ENCODE data around the gene MED13L.

MED13L gene

DNA sequence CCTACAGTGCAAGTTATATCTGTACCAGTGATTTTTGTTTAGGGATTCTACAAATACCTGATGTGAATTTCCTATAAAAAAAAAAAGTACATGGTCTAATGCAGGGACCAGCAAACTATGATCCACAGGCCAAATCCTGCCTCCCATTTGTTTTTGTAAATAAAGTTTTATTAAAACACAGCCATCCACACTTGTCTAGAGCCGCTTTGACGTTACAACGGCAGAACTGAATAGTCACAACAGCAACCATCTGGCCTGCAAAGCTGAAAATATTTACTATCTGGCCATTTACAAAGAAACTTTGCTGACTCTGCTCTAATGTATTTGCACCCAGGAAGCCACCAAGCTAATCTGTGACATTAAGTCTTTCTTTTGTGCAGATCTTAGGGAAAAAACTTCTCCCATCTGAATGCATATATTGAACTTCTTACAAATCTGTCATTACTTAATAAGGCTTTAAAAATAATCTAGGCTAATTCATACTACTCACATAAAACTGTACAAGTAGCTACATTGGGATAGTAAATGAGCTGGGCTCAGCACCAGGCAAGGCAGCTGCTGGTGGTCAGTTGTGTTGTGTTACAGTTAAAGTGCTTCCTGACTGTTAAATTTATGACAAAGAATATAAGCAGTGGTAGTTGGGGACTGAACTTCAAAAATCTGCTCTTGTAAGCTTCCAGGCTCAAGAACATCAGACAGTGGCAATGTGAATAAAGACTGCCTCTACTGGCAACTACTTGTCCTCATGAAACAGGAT, 303.3 kb downstream of the MED13L start:
- H3K27me3 ChIP-seq (replicated peaks in 2 of 5; ENCODE audit: control insufficient read depth in 4 of 5, insufficient read depth in 5 of 5, low read length in 4 of 5), result no peaks in the 10 kb centered on the region
- peaks cover 24 to 87% (median 70%) of the 10 kb centered on the region in 4 experiments for H3K36me3 ChIP-seq (ENCODE audit: control insufficient read depth in 4 of 4, insufficient read depth in 4 of 4, low read length in 3 of 4)
- ChIA-PET POLR2A (no interaction called here), CTCF (interaction anchor here (0.9 to 1.6 kb wide), 2 partner anchors 25 to 735 kb away, joined by 3 to 4 read pairs; no protein-coding TSS in a partner anchor)
- DNase-seq, result no peak
- no peaks in the 10 kb centered on the region for H3K9me3 ChIP-seq (ENCODE audit: control extremely low read depth in 1 of 5, control insufficient read depth in 4 of 5, insufficient read depth in 2 of 5, low read depth in 1 of 5, low read length in 4 of 5)
- no peak overlapping the region for H3K4me3 ChIP-seq (ENCODE audit: control insufficient read depth in 1 of 7, extremely low read depth in 1 of 7, insufficient read depth in 4 of 7, low read depth in 2 of 7, low read length in 6 of 7)
- no peak overlapping the region for H3K27ac ChIP-seq (ENCODE audit: insufficient read depth in 1 of 2, low read depth in 1 of 2, low read length in 2 of 2, poor library complexity in 1 of 2, severe bottlenecking in 2 of 2)
- WGBS (ENCODE audit: insufficient coverage), result 100% methylated on average over 3 of the region's 3 CpGs
- H3K4me1 ChIP-seq (ENCODE audit: control extremely low read depth in 1 of 4, control insufficient read depth in 4 of 4, insufficient read depth in 4 of 4, low read length in 3 of 4), result no peaks in the 10 kb centered on the region

DNA sequence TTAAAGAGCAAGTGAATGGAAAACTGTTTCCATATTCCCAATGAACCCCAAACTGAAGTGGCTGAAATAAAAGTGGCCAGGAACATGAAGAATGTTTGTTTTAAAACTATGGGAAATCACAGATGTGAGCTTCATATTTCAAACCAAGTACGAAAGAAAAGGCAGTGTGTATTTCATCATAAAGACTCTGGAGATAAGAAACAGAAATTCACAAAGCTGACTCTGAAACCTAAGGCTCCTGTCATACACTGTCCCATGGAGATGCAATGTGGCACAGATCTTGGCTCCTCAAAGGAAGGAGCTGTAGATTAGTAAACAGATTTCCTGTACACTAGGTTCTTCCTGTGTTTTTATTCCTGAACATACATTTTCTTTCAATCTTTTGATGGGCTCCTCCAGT, 304.4 kb downstream of the MED13L start:
- WGBS (ENCODE audit: insufficient coverage), result no CpG with 5 or more reads among the region's 1 CpG
- Histone ChIP-seq H3K36me3 (ENCODE audit: control insufficient read depth in 4 of 4, insufficient read depth in 4 of 4, low read length in 3 of 4) (peaks cover 28 to 88% (median 72%) of the 10 kb centered on the region in 4 experiments), H3K9me3 (ENCODE audit: control extremely low read depth in 1 of 5, control insufficient read depth in 4 of 5, insufficient read depth in 2 of 5, low read depth in 1 of 5, low read length in 4 of 5) (no peaks in the 10 kb centered on the region), H3K4me1 (ENCODE audit: control extremely low read depth in 1 of 4, control insufficient read depth in 4 of 4, insufficient read depth in 4 of 4, low read length in 3 of 4) (no peaks in the 10 kb centered on the region), H3K4me3 (ENCODE audit: control insufficient read depth in 1 of 7, extremely low read depth in 1 of 7, insufficient read depth in 4 of 7, low read depth in 2 of 7, low read length in 6 of 7) (no peak overlapping the region), H3K27me3 (replicated peaks in 2 of 5; ENCODE audit: control insufficient read depth in 4 of 5, insufficient read depth in 5 of 5, low read length in 4 of 5) (no peaks in the 10 kb centered on the region), H3K27ac (ENCODE audit: insufficient read depth in 1 of 2, low read depth in 1 of 2, low read length in 2 of 2, poor library complexity in 1 of 2, severe bottlenecking in 2 of 2) (no peak overlapping the region)
- no peak for DNase-seq
- ChIA-PET CTCF (interaction anchor here (1.4 to 1.6 kb wide), 3 partner anchors 17 to 736 kb away, joined by 3 read pairs; no protein-coding TSS in a partner anchor), POLR2A (no interaction called here)

DNA sequence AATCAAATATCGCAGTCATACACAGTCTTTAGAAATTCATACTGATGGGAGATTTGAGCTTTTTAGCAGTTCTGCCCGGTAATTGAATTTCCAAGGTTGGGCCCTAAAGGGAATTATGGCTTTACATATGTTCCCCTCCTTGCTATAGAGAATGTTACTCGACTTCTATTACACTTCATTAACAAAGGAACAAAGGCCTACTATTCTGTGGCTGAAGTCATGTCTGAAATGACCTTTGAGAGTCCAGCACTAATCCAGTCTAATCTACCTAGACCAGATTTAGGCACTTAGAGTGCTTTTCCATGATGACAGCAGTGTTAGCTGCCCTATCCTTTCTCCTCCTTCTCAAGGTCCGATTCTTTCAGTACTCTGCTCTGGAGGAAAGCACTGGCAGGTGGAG, 305.3 kb downstream of the MED13L start:
- peaks cover 28 to 88% (median 72%) of the 10 kb centered on the region in 4 experiments for H3K36me3 ChIP-seq (ENCODE audit: control insufficient read depth in 4 of 4, insufficient read depth in 4 of 4, low read length in 3 of 4)
- no peaks in the 10 kb centered on the region for H3K9me3 ChIP-seq (ENCODE audit: control extremely low read depth in 1 of 5, control insufficient read depth in 4 of 5, insufficient read depth in 2 of 5, low read depth in 1 of 5, low read length in 4 of 5)
- WGBS (ENCODE audit: insufficient coverage), result 100% methylated on average over 3 of the region's 4 CpGs
- no peak overlapping the region for H3K4me3 ChIP-seq (ENCODE audit: control insufficient read depth in 1 of 7, extremely low read depth in 1 of 7, insufficient read depth in 4 of 7, low read depth in 2 of 7, low read length in 6 of 7)
- no peak for DNase-seq
- POLR2A ChIA-PET, result no interaction called here
- CTCF ChIA-PET, result interaction anchor here (1.4 to 1.6 kb wide), 2 partner anchors 18 to 25 kb away, joined by 3 read pairs; no protein-coding TSS in a partner anchor
- no peak overlapping the region for H3K27ac ChIP-seq (ENCODE audit: insufficient read depth in 1 of 2, low read depth in 1 of 2, low read length in 2 of 2, poor library complexity in 1 of 2, severe bottlenecking in 2 of 2)
- no peaks in the 10 kb centered on the region for H3K4me1 ChIP-seq (ENCODE audit: control extremely low read depth in 1 of 4, control insufficient read depth in 4 of 4, insufficient read depth in 4 of 4, low read length in 3 of 4)
- H3K27me3 ChIP-seq (replicated peaks in 2 of 5; ENCODE audit: control insufficient read depth in 4 of 5, insufficient read depth in 5 of 5, low read length in 4 of 5), result no peaks in the 10 kb centered on the region

DNA sequence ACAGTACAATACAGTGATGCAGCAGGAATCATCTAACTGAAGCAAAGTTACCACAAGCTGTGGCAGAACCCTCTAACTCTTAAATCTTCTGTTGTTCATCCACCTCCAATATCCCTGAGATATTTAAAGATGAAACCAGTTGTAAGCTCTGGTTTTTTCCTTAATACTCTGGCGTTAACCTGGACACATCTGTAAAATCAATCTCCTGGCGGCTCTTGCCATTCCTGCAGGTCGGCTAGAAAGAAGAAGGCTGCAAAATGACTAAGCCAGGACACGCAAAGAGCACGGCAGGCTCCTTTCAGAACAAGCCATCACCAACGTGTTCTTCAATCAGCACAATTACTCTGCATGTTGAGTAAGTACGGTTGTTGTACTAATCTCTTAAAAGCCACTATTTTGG, 309.3 kb downstream of the MED13L start:
- H3K4me3 ChIP-seq (ENCODE audit: control insufficient read depth in 1 of 7, extremely low read depth in 1 of 7, insufficient read depth in 4 of 7, low read depth in 2 of 7, low read length in 6 of 7), result no peak overlapping the region
- POLR2A ChIA-PET, result interaction anchor here (0.7 kb wide), 1 partner anchor 755 kb away, joined by 8 read pairs; no protein-coding TSS in a partner anchor
- peaks cover 33 to 96% (median 79%) of the 10 kb centered on the region in 4 experiments for H3K36me3 ChIP-seq (ENCODE audit: control insufficient read depth in 4 of 4, insufficient read depth in 4 of 4, low read length in 3 of 4)
- WGBS (ENCODE audit: insufficient coverage), result 90% methylated on average over 7 of the region's 7 CpGs
- DNase-seq, result no peak
- CTCF ChIA-PET, result interaction anchor here (0.7 to 1.8 kb wide), 3 partner anchors 9 to 31 kb away, joined by 4 to 6 read pairs (median 5); no protein-coding TSS in a partner anchor
- no peaks in the 10 kb centered on the region for H3K4me1 ChIP-seq (ENCODE audit: control extremely low read depth in 1 of 4, control insufficient read depth in 4 of 4, insufficient read depth in 4 of 4, low read length in 3 of 4)
- no peaks in the 10 kb centered on the region for H3K27me3 ChIP-seq (replicated peaks in 2 of 5; ENCODE audit: control insufficient read depth in 4 of 5, insufficient read depth in 5 of 5, low read length in 4 of 5)
- no peak overlapping the region for H3K27ac ChIP-seq (ENCODE audit: insufficient read depth in 1 of 2, low read depth in 1 of 2, low read length in 2 of 2, poor library complexity in 1 of 2, severe bottlenecking in 2 of 2)
- H3K9me3 ChIP-seq (ENCODE audit: control extremely low read depth in 1 of 5, control insufficient read depth in 4 of 5, insufficient read depth in 2 of 5, low read depth in 1 of 5, low read length in 4 of 5), result no peaks in the 10 kb centered on the region

DNA sequence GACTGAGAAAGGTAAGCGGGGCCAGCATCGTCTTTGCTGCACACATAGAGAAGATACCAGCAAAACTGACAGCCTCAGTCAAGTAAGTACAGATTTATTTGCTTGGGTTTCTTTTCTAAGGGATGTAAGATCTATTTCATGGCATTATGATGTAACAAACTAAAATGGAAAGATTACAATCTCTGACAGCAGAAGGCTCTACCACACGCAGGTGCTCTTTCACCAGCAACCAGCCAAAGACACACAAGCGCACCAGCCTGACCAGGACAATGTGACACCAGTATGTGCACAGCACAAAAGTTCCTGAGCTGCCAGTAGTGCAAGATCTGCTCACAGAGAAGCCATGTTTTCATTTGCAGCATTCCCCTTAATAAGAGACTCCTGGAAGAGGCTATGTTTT, 311.1 kb downstream of the MED13L start:
- DNase-seq, result no peak
- Histone ChIP-seq H3K36me3 (ENCODE audit: control insufficient read depth in 4 of 4, insufficient read depth in 4 of 4, low read length in 3 of 4) (peaks cover 37 to 95% (median 72%) of the 10 kb centered on the region in 4 experiments), H3K27me3 (replicated peaks in 2 of 5; ENCODE audit: control insufficient read depth in 4 of 5, insufficient read depth in 5 of 5, low read length in 4 of 5) (no peaks in the 10 kb centered on the region), H3K27ac (ENCODE audit: insufficient read depth in 1 of 2, low read depth in 1 of 2, low read length in 2 of 2, poor library complexity in 1 of 2, severe bottlenecking in 2 of 2) (no peak overlapping the region), H3K9me3 (ENCODE audit: control extremely low read depth in 1 of 5, control insufficient read depth in 4 of 5, insufficient read depth in 2 of 5, low read depth in 1 of 5, low read length in 4 of 5) (no peaks in the 10 kb centered on the region), H3K4me3 (ENCODE audit: control insufficient read depth in 1 of 7, extremely low read depth in 1 of 7, insufficient read depth in 4 of 7, low read depth in 2 of 7, low read length in 6 of 7) (no peak overlapping the region), H3K4me1 (ENCODE audit: control extremely low read depth in 1 of 4, control insufficient read depth in 4 of 4, insufficient read depth in 4 of 4, low read length in 3 of 4) (no peaks in the 10 kb centered on the region)
- POLR2A ChIA-PET, result no interaction called here
- 98% methylated on average over 4 of the region's 4 CpGs for WGBS (ENCODE audit: insufficient coverage)
- CTCF ChIA-PET, result interaction anchor here (1.0 to 1.2 kb wide), 3 partner anchors 9 to 743 kb away, joined by 3 read pairs; no protein-coding TSS in a partner anchor

DNA sequence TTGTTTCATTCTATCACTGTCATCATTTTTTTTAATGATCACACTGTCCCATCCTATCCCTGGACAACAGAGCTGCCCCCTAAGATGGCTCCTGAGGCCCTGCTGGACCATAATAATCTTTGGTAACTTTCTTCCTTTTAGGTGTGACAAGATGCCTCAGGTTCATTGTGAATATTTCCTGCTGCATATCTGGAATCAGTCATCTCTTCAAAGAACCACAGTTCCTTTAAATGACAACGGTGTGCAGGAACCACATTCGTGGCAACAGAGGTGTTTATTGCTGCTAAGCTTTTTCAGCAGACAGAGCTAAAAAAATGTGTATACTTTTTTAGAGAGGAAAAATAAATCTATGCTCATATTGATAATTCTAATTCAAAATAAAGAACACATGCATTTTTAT, 312.9 kb downstream of the MED13L start:
- Histone ChIP-seq H3K27me3 (replicated peaks in 2 of 5; ENCODE audit: control insufficient read depth in 4 of 5, insufficient read depth in 5 of 5, low read length in 4 of 5) (no peaks in the 10 kb centered on the region), H3K4me3 (ENCODE audit: control insufficient read depth in 1 of 7, extremely low read depth in 1 of 7, insufficient read depth in 4 of 7, low read depth in 2 of 7, low read length in 6 of 7) (no peak overlapping the region), H3K4me1 (ENCODE audit: control extremely low read depth in 1 of 4, control insufficient read depth in 4 of 4, insufficient read depth in 4 of 4, low read length in 3 of 4) (no peaks in the 10 kb centered on the region), H3K27ac (ENCODE audit: insufficient read depth in 1 of 2, low read depth in 1 of 2, low read length in 2 of 2, poor library complexity in 1 of 2, severe bottlenecking in 2 of 2) (no peak overlapping the region), H3K9me3 (ENCODE audit: control extremely low read depth in 1 of 5, control insufficient read depth in 4 of 5, insufficient read depth in 2 of 5, low read depth in 1 of 5, low read length in 4 of 5) (no peaks in the 10 kb centered on the region), H3K36me3 (ENCODE audit: control insufficient read depth in 4 of 4, insufficient read depth in 4 of 4, low read length in 3 of 4) (peaks cover 32 to 94% (median 69%) of the 10 kb centered on the region in 4 experiments)
- WGBS (ENCODE audit: insufficient coverage), result no CpG with 5 or more reads among the region's 2 CpGs
- ChIA-PET CTCF (no interaction called here), POLR2A (no interaction called here)
- no peak for DNase-seq

DNA sequence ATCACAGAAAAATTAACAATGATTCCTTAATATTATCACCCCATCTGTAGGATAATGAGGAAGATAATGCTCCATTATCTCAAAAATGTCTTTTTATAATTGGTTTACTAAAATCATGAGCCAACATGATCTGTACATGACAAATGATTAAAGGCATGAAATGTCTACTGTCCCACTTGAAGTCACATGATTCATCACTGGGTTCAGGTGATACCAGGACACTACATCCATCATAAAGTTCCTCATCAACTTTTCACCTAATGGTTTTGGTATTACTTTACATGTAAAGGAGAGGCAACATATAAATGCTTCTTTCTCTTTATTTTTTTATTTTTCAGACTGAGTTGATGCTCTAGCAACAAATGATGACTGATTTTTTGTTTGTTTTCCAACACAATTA, 313.3 kb downstream of the MED13L start:
- Histone ChIP-seq H3K4me3 (ENCODE audit: control insufficient read depth in 1 of 7, extremely low read depth in 1 of 7, insufficient read depth in 4 of 7, low read depth in 2 of 7, low read length in 6 of 7) (no peak overlapping the region), H3K27me3 (replicated peaks in 2 of 5; ENCODE audit: control insufficient read depth in 4 of 5, insufficient read depth in 5 of 5, low read length in 4 of 5) (no peaks in the 10 kb centered on the region), H3K36me3 (ENCODE audit: control insufficient read depth in 4 of 4, insufficient read depth in 4 of 4, low read length in 3 of 4) (peaks cover 31 to 93% (median 68%) of the 10 kb centered on the region in 4 experiments), H3K27ac (ENCODE audit: insufficient read depth in 1 of 2, low read depth in 1 of 2, low read length in 2 of 2, poor library complexity in 1 of 2, severe bottlenecking in 2 of 2) (peak overlapping the region in 1 of 2 experiments; percentile 27), H3K4me1 (ENCODE audit: control extremely low read depth in 1 of 4, control insufficient read depth in 4 of 4, insufficient read depth in 4 of 4, low read length in 3 of 4) (no peaks in the 10 kb centered on the region), H3K9me3 (ENCODE audit: control extremely low read depth in 1 of 5, control insufficient read depth in 4 of 5, insufficient read depth in 2 of 5, low read depth in 1 of 5, low read length in 4 of 5) (no peaks in the 10 kb centered on the region)
- DNase-seq, result no peak
- ChIA-PET POLR2A (no interaction called here), CTCF (no interaction called here)

Data from common myeloid progenitor, CD34-positive (primary cell).